Ovary (tissue), 3 donors: ENCODE data around the gene FAM72B.
"Not testable (repeated sequence)": the region's sequence is repeated elsewhere in the genome, so short reads cannot be mapped to it uniquely, and the experiment has no call there.

Source experiments
- CTCF ChIP-seq, 3 donors: fragments of 450-650 bp in 2 of 3; fragments of 200-600 bp in 1 of 3; IDR thresholded peaks; one replicate each; pipeline versions ENCODE4 v1.5.1 to v1.8.0; 2016 to 2022; ENCODE audit warnings: antibody characterized with exemption in 3 of 3, mild to moderate bottlenecking in 1 of 3
- EP300 ChIP-seq: sonication (generic); formaldehyde crosslinking; IDR thresholded peaks from one replicate; pipeline ENCODE4 v1.6.1; 2017; ENCODE audit warnings: antibody characterized with exemption
- POLR2A ChIP-seq: fragments of 450-650 bp; IDR thresholded peaks from one replicate; pipeline ENCODE4 v1.6.1; 2017; ENCODE audit warnings: antibody characterized with exemption, mild to moderate bottlenecking, moderate library complexity
- donor health status: DM: no; HTN: no; CAD: no.

- not testable (repeated sequence) for TF ChIP-seq CTCF (IDR thresholded peaks at IDR 0.05); POLR2A; EP300
Measured at GRCh38 chr1:121210778-121211177, 26.6 kb upstream of the FAM72B start.
